ENCODE data around the gene HOXB13. TPM values are rescaled to one million over a fixed set of nuclear protein-coding genes. Genes with fewer than 3 reads are reported as not detected.

Gene HOXB13
- polyA plus RNA-seq, 1 of the 3 experiments (the other 2 are of a cell fraction): not detected

GRCh38 chr17:48747445-48748363 is 19.2 kb upstream of the HOXB13 start:
- POLR2A ChIA-PET: interaction anchor here (0.7 kb wide), 1 partner anchor 21 kb away, joined by 3 read pairs; no protein-coding TSS in a partner anchor

DNA sequence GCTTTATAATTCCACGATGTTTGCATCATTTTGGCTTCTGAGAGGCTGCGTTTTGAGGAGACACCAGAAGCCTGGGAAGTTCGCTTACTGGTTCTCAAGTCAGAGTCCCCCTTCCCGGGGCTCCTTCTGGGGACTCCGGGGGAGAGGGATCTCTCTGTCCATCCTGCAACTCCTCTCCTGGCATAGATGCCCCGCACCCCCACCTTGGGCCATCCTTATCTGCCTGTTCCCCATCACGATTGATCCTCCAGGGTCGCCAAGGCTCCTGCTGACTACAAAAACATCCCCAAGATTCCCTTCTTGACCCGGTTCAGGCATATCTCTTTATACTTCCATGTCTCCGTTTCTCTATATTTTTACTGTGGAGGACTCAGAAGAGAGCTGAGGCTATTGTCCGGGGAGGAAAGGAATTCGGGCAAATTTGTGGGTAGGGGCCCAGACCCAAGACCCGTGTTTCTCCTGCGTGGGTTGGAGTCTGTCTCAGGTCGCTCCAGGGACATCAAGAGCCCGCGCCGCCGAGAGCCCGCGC is 18.4 kb upstream of the HOXB13 start:
- ChIA-PET POLR2A (interaction anchor here (0.7 kb wide), 1 partner anchor 21 kb away, joined by 3 read pairs; no protein-coding TSS in a partner anchor), CTCF (interaction anchor here (1.3 to 5.3 kb wide), 2 partner anchors 23 to 129 kb away, joined by 3 to 29 read pairs; no protein-coding TSS in a partner anchor)
- Histone ChIP-seq H3K9me3 (no peaks in the 10 kb centered on the region; the same call in 1 of the 2 replicates), H3K36me3 (replicated peaks in 1 of 2; ENCODE audit: control insufficient read depth in 1 of 2, insufficient read depth in 2 of 2, low read length in 1 of 2) (no peaks in the 10 kb centered on the region), H4K20me1 (ENCODE audit: insufficient read depth) (no peaks in the 10 kb centered on the region), H3K9me2 (no peaks in the 10 kb centered on the region), H3K4me2 (no peak overlapping the region), H3K27ac (ENCODE audit: low read depth in 2 of 2, low read length in 1 of 2) (no peak overlapping the region), H3K79me2 (ENCODE audit: insufficient read depth) (no peaks in the 10 kb centered on the region), H3K4me1 (ENCODE audit: control insufficient read depth in 1 of 2, insufficient read depth in 2 of 2, low read depth in 1 of 2, low read length in 1 of 2) (no peaks in the 10 kb centered on the region), H2AFZ (ENCODE audit: low read depth) (no peak overlapping the region), H3K27me3 (ENCODE audit: insufficient read depth) (peaks cover 98% of the 10 kb centered on the region), H3K4me3 (ENCODE audit: low read depth in 2 of 2, low read length in 1 of 2) (no peak overlapping the region), H3K9ac (no peak overlapping the region), H3F3A (replicated peaks; ENCODE audit: insufficient read depth) (no peaks in the 10 kb centered on the region)
- WGBS (ENCODE audit: low lambda C conversion rate): 17% methylated on average over 21 of the region's 21 CpGs
- TF ChIP-seq RFX5 (IDR thresholded peaks at IDR 0.05; ENCODE audit: low read length) (no peak), TAF1 (IDR thresholded peaks at IDR 0.05; ENCODE audit: borderline replicate concordance, low read depth, low read length) (no peak)
- TF ChIP-seq, protein P1, sequence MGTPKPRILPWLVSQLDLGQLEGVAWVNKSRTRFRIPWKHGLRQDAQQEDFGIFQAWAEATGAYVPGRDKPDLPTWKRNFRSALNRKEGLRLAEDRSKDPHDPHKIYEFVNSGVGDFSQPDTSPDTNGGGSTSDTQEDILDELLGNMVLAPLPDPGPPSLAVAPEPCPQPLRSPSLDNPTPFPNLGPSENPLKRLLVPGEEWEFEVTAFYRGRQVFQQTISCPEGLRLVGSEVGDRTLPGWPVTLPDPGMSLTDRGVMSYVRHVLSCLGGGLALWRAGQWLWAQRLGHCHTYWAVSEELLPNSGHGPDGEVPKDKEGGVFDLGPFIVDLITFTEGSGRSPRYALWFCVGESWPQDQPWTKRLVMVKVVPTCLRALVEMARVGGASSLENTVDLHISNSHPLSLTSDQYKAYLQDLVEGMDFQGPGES (IDR thresholded peaks at IDR 0.05; ENCODE audit: low read depth, low read length): no peak
- peak; percentile 38 for DNase-seq

More at GRCh38 chr17:48747445-48748363, 19.2 kb upstream of the HOXB13 start:
- H4K20me1 ChIP-seq (ENCODE audit: insufficient read depth): no peaks in the 10 kb centered on the region
- 21% methylated on average over 40 of the region's 53 CpGs for WGBS (ENCODE audit: low lambda C conversion rate)
- H3K9ac ChIP-seq: no peak overlapping the region
- no peaks in the 10 kb centered on the region for H3K9me2 ChIP-seq
- H3K36me3 ChIP-seq (replicated peaks in 1 of 2; ENCODE audit: control insufficient read depth in 1 of 2, insufficient read depth in 2 of 2, low read length in 1 of 2): no peaks in the 10 kb centered on the region
- no peak overlapping the region for H2AFZ ChIP-seq (ENCODE audit: low read depth)
- H3K4me3 ChIP-seq (ENCODE audit: low read depth in 2 of 2, low read length in 1 of 2): no peak overlapping the region
- TF ChIP-seq EZH2phosphoT487 (IDR thresholded peaks at IDR 0.05; ENCODE audit: borderline replicate concordance, low read depth): peak; percentile 98; the same call in 1 of the 2 replicates
- no peak for TF ChIP-seq FOXM1 (IDR thresholded peaks at IDR 0.05; ENCODE audit: low read depth)
- no peak for TF ChIP-seq REST (IDR thresholded peaks at IDR 0.05; ENCODE audit: low read depth, low read length)
- DNase-seq: peak; percentile 49
- H3K27ac ChIP-seq (ENCODE audit: low read depth in 2 of 2, low read length in 1 of 2): no peak overlapping the region
- H3K27me3 ChIP-seq (ENCODE audit: insufficient read depth): peaks cover 98% of the 10 kb centered on the region
- no peaks in the 10 kb centered on the region; the same call in 1 of the 2 replicates for H3K9me3 ChIP-seq
- H3K79me2 ChIP-seq (ENCODE audit: insufficient read depth): no peaks in the 10 kb centered on the region
- H3F3A ChIP-seq (replicated peaks; ENCODE audit: insufficient read depth): no peaks in the 10 kb centered on the region
- CTCF ChIA-PET: interaction anchor here (1.0 to 5.3 kb wide), 5 partner anchors 23 to 136 kb away, joined by 3 to 29 read pairs (median 7); no protein-coding TSS in a partner anchor
- no peak overlapping the region for H3K4me2 ChIP-seq
- H3K4me1 ChIP-seq (ENCODE audit: control insufficient read depth in 1 of 2, insufficient read depth in 2 of 2, low read depth in 1 of 2, low read length in 1 of 2): no peaks in the 10 kb centered on the region

Data from SK-N-SH (cell line).